Mucosa of descending colon (tissue), 3 donors: Measurements from ENCODE around the gene DNAJC16. TPM values are rescaled to one million over a fixed set of nuclear protein-coding genes. Genes with fewer than 3 reads are reported as not detected.

ENCODE experiments used
- ATAC-seq: fragments of 200-7000 bp; cut with Tn5 transposase; one replicate; pipeline ENCODE4 v1.9.1; 2020; ENCODE audit warnings: mild to moderate bottlenecking, moderate library complexity
- DNase-seq, 3 donors: peaks; one replicate each; pipeline ENCODE4 v3.0.0-alpha.2; 2020
- H3K36me3 ChIP-seq: fragments of 200-600 bp; one replicate; pipeline ENCODE4 v1.8.0; 2021; ENCODE audit warnings: low read depth, mild to moderate bottlenecking
- H3K4me1 ChIP-seq: fragments of 200-600 bp; one replicate; pipeline ENCODE4 v1.8.0; 2021; ENCODE audit warnings: low read depth, mild to moderate bottlenecking
- H3K4me3 ChIP-seq: fragments of 200-600 bp; one replicate; pipeline ENCODE4 v1.8.0; 2021; ENCODE audit warnings: mild to moderate bottlenecking
- H3K9me3 ChIP-seq: fragments of 200-600 bp; one replicate; pipeline ENCODE4 v1.8.0; 2021; ENCODE audit warnings: mild to moderate bottlenecking
- CTCF ChIP-seq: fragments of 200-600 bp; IDR thresholded peaks from one replicate; pipeline ENCODE4 v1.8.0; 2022; ENCODE audit warnings: antibody characterized with exemption, mild to moderate bottlenecking
- intact Hi-C, 2 donors: fragments of 100-400 bp; cut with DNase I in 1 of 2; cut with micrococcal nuclease in 1 of 2; formaldehyde crosslinking; loops; one replicate each; pipeline versions ENCODE4 v1.11.0 to v1.11.1; 2022; cut with DNase I, micrococcal nuclease
- total RNA-seq, 3 donors: library from RNA; stranded (reverse); fragmentation: NEBNext Ultra II Directional in 2 of 3; extraction: Animal tissue kit (Norgen Biotek cat#: 25700) in 2 of 3; gene quantifications; one replicate each; pipeline versions ENCODE4 v1.2.1 to v1.2.4, GENCODE V29; 2021 to 2023
- donor health status: DM: no; HTN: no; CAD: no; lungs with moderate emphysema.
- donor health status: DM: no; HTN: no; CAD: no.
- donor health status: DM: no; HTN: yes; CAD: no.

The DNAJC16 gene
- total RNA-seq, 3 donors from 2014 or later: 23.7 to 27.7 (median 23.8) TPM

GRCh38 chr1:15623435-15623834 is 96.8 kb downstream of the DNAJC16 start:
- TF ChIP-seq CTCF: no peak
- no peak for DNase-seq
- no peak for ATAC-seq
- intact Hi-C loops: no loop called here
- Histone ChIP-seq H3K9me3 (no peaks in the 10 kb centered on the region), H3K4me1 (peaks cover 41% of the 10 kb centered on the region), H3K36me3 (no peaks in the 10 kb centered on the region), H3K4me3 (no peak overlapping the region)

- intact Hi-C loops: no loop called here
- H3K9me3 ChIP-seq: no peaks in the 10 kb centered on the region
- DNase-seq (no peak), ATAC-seq (no peak)
- TF ChIP-seq CTCF: no peak
- peaks cover 33% of the 10 kb centered on the region for H3K4me1 ChIP-seq
- no peaks in the 10 kb centered on the region for H3K36me3 ChIP-seq
- H3K4me3 ChIP-seq: no peak overlapping the region
Observed at GRCh38 chr1:15624133-15624714, 97.6 kb downstream of the DNAJC16 start.

- DNase-seq: no peak
- Histone ChIP-seq H3K36me3 (no peaks in the 10 kb centered on the region), H3K9me3 (no peaks in the 10 kb centered on the region), H3K4me1 (peaks cover 22% of the 10 kb centered on the region), H3K4me3 (no peak overlapping the region)
- TF ChIP-seq CTCF: no peak
- no peak for ATAC-seq
- intact Hi-C loops: no loop called here
Observed at GRCh38 chr1:15625056-15625917, 98.6 kb downstream of the DNAJC16 start.

Other genes with a start within 250 kb of the DNAJC16 start
- gene EFHD2, start 117.0 kb upstream of the DNAJC16 start, total RNA-seq: 100 to 1,000 TPM in 2 of 3 donors, 10 to 100 TPM in 1; 89.5 to 197 (median 154) TPM
- not detected for gene CTRC, start 88.4 kb upstream of the DNAJC16 start, total RNA-seq
- gene CELA2A, start 70.1 kb upstream of the DNAJC16 start, total RNA-seq: not detected
- not detected for gene CELA2B, start 50.7 kb upstream of the DNAJC16 start, total RNA-seq
- gene CASP9, start 2.6 kb upstream of the DNAJC16 start, total RNA-seq: 10 to 100 TPM; 14.2 to 16.0 (median 15.2) TPM
- gene AGMAT, start 58.2 kb downstream of the DNAJC16 start, total RNA-seq: 10 to 100 TPM in 2 of 3 donors, 1 to 10 TPM in 1; 8.4 to 21.4 (median 20.7) TPM
- 10 to 100 TPM; 33.5 to 36.2 (median 34.6) TPM for gene DDI2, start 90.6 kb downstream of the DNAJC16 start, total RNA-seq
- 10 to 100 TPM; 32.2 to 57.3 (median 36.2) TPM for gene PLEKHM2, start 157.5 kb downstream of the DNAJC16 start, total RNA-seq
- gene SLC25A34, start 209.4 kb downstream of the DNAJC16 start, total RNA-seq: 10 to 100 TPM in 1 of 3 donors, 1 to 10 TPM in 2; 6.4 to 15.7 (median 8.1) TPM
- 10 to 100 TPM in 2 of 3 donors, 1 to 10 TPM in 1; 8.0 to 19.7 (median 16.8) TPM for gene TMEM82, start 215.7 kb downstream of the DNAJC16 start, total RNA-seq
- 100 to 1,000 TPM; 154 to 268 (median 260) TPM for gene FBLIM1, start 231.9 kb downstream of the DNAJC16 start, total RNA-seq